Neural cell (in vitro differentiated cells): ENCODE results near the gene AMY2B. TPM values are rescaled to one million over a fixed set of nuclear protein-coding genes. Genes with fewer than 3 reads are reported as not detected.

Experiments used
- H2AFZ ChIP-seq: fragments of 200-600, 300-800 bp; sonication (generic), shearing (Covaris generic); 2 replicates; pipeline ENCODE4 v1.6.0; 2014; ENCODE audit warnings: low read depth, mild to moderate bottlenecking, antibody characterized with exemption, low read length, moderate library complexity
- H3F3A ChIP-seq: fragments of 200-600 bp; shearing (Covaris generic); 2 replicates; pipeline ENCODE4 v1.6.1; 2016; ENCODE audit warnings: mild to moderate bottlenecking, moderate library complexity, mixed read lengths, antibody characterized with exemption, low read length; ENCODE audit not compliant: insufficient read depth, poor library complexity, severe bottlenecking
- H3K27ac ChIP-seq: fragments of 200-600, 300-800 bp; sonication (generic), shearing (Covaris generic); 2 replicates; pipeline ENCODE4 v1.5.1; 2014; ENCODE audit warnings: mild to moderate bottlenecking, low read length, moderate library complexity
- H3K27me3 ChIP-seq: fragments of 300-800, 200-600 bp; sonication (generic), shearing (Covaris generic); 2 replicates; pipeline ENCODE4 v1.6.0; 2014; ENCODE audit warnings: mild to moderate bottlenecking, low read depth, low read length, moderate library complexity; ENCODE audit not compliant: insufficient read depth
- H3K36me3 ChIP-seq: fragments of 300-800, 200-600 bp; sonication (generic), shearing (Covaris generic); 2 replicates; pipeline ENCODE4 v1.5.1; 2014; ENCODE audit warnings: mild to moderate bottlenecking, antibody characterized with exemption, low read length, moderate library complexity; ENCODE audit not compliant: insufficient read depth
- H3K4me2 ChIP-seq: fragments of 300-800, 200-600 bp; sonication (generic), shearing (Covaris generic); 2 replicates; pipeline ENCODE4 v1.6.0; 2014; ENCODE audit warnings: mild to moderate bottlenecking, low read length
- H3K4me3 ChIP-seq: fragments of 300-800, 200-600 bp; sonication (generic), shearing (Covaris generic); 2 replicates; pipeline ENCODE4 v1.5.1; 2014; ENCODE audit warnings: mild to moderate bottlenecking, low read length, moderate library complexity
- H3K79me2 ChIP-seq: fragments of 200-600 bp; shearing (Covaris generic); replicated peaks from 2 replicates; pipeline ENCODE4 v1.6.0; 2014; ENCODE audit warnings: mild to moderate bottlenecking, low read length, moderate library complexity; ENCODE audit not compliant: insufficient read depth
- H3K9ac ChIP-seq: fragments of 300-800, 200-600 bp; sonication (generic), shearing (Covaris generic); 2 replicates; pipeline ENCODE4 v1.6.1; 2016; ENCODE audit warnings: mild to moderate bottlenecking, low read length, mixed read lengths
- H3K9me2 ChIP-seq: fragments of 200-600 bp; shearing (Covaris generic); 2 replicates; pipeline ENCODE4 v1.6.1; 2016; ENCODE audit warnings: mild to moderate bottlenecking, low read length, mixed read lengths; ENCODE audit not compliant: insufficient read depth
- H3K9me3 ChIP-seq: fragments of 200-600, 300-800 bp; sonication (generic), shearing (Covaris generic); 2 replicates; pipeline ENCODE4 v1.6.1; 2016; ENCODE audit warnings: mild to moderate bottlenecking, mixed run types, low read length, moderate library complexity, mixed read lengths
- H4K20me1 ChIP-seq: fragments of 200-600 bp; shearing (Covaris generic); 2 replicates; pipeline ENCODE4 v1.6.1; 2016; ENCODE audit warnings: mild to moderate bottlenecking, mixed run types; ENCODE audit not compliant: insufficient read depth
- CTCF ChIP-seq: fragments of 450-650 bp; IDR thresholded peaks from 2 replicates; pipeline ENCODE4 v1.5.1; 2014; ENCODE audit warnings: antibody characterized with exemption, mild to moderate bottlenecking, moderate library complexity; ENCODE audit not compliant: poor library complexity, severe bottlenecking
- EP300 ChIP-seq: fragments of 450-650 bp; conservative IDR thresholded peaks from 2 replicates; pipeline ENCODE4 v1.6.1; 2014; ENCODE audit warnings: antibody characterized with exemption, mild to moderate bottlenecking, moderate library complexity; ENCODE audit not compliant: poor library complexity, severe bottlenecking
- EZH2 ChIP-seq: fragments of 200-600, 300-800 bp; shearing (Covaris generic), sonication (generic); IDR thresholded peaks from 2 replicates; pipeline ENCODE4 v1.6.1; 2014; ENCODE audit warnings: antibody characterized with exemption, low read length, borderline replicate concordance, mild to moderate bottlenecking; ENCODE audit not compliant: insufficient read depth, poor library complexity, severe bottlenecking
- MXI1 ChIP-seq: fragments of 450-650 bp; conservative IDR thresholded peaks from 2 replicates; pipeline ENCODE4 v1.6.1; 2014; ENCODE audit warnings: antibody characterized with exemption, mild to moderate bottlenecking; ENCODE audit not compliant: poor library complexity, severe bottlenecking
- POLR2AphosphoS5 ChIP-seq: IDR thresholded peaks from 2 replicates; pipeline ENCODE4 v1.6.1; 2012
- RAD21 ChIP-seq: fragments of 450-650 bp; conservative IDR thresholded peaks from 2 replicates; pipeline ENCODE4 v1.6.1; 2014; ENCODE audit warnings: antibody characterized with exemption, mild to moderate bottlenecking, moderate library complexity
- REST ChIP-seq: IDR thresholded peaks from 2 replicates; pipeline ENCODE4 v1.6.1; 2012; ENCODE audit warnings: borderline replicate concordance
- SMC3 ChIP-seq: fragments of 450-650 bp; conservative IDR thresholded peaks from 2 replicates; pipeline ENCODE4 v1.6.1; 2014; ENCODE audit warnings: antibody characterized with exemption, mild to moderate bottlenecking, moderate library complexity; ENCODE audit not compliant: poor library complexity
- TAF1 ChIP-seq: IDR thresholded peaks from 2 replicates; pipeline ENCODE4 v1.6.1; 2012; ENCODE audit warnings: low read depth
- polyA plus RNA-seq: library from polyadenylated mRNA; depleted of rRNA; stranded (reverse); fragments of >200 nt; gene quantifications from 2 replicates; pipeline ENCODE4 v1.2.3, GENCODE V29; 2014

Gene AMY2B
- polyA plus RNA-seq, 1 donor from 2014 or later, result 48.1 TPM

- no peaks in the 10 kb centered on the region for H3K9me3 ChIP-seq
- H3K9ac ChIP-seq, result peak within 1 kb of the TSS; percentile 80
- peak within 1 kb of the TSS; percentile 90 for H3K27ac ChIP-seq
- peaks cover 32% of the 10 kb centered on the region for H3K79me2 ChIP-seq
- no peaks in the 10 kb centered on the region for H3K27me3 ChIP-seq
- H3F3A ChIP-seq, result peaks cover 9% of the 10 kb centered on the region
- H2AFZ ChIP-seq, result peak within 1 kb of the TSS; percentile 98
- no peaks in the 10 kb centered on the region for H4K20me1 ChIP-seq
- peak; percentile 37 for TF ChIP-seq REST
- TF ChIP-seq RAD21, result peak; percentile 56
- peak; percentile 72 for TF ChIP-seq POLR2AphosphoS5
- no peak for TF ChIP-seq EP300
- peak; percentile 47 for TF ChIP-seq CTCF
- peak; percentile 75 for TF ChIP-seq MXI1
- TF ChIP-seq EZH2, result no peak
- TF ChIP-seq TAF1, result no peak
- peak; percentile 56 for TF ChIP-seq SMC3
- H3K36me3 ChIP-seq, result peaks cover 9% of the 10 kb centered on the region
- H3K4me3 ChIP-seq, result peak within 1 kb of the TSS; percentile 90
- H3K9me2 ChIP-seq, result no peaks in the 10 kb centered on the region
- peak within 1 kb of the TSS; percentile 94 for H3K4me2 ChIP-seq
Observed at GRCh38 chr1:103525607-103526507, 45.5 kb upstream of the AMY2B start, which contains the start of gene RNPC3. Gene RNPC3, plus strand, starts transcription at chr1:103525699. Its CDS starts 372 bp downstream, at chr1:103526071.

GRCh38 chr1:103527331-103527730 lies 44.1 kb upstream of the AMY2B start:
- Histone ChIP-seq H3K27ac (no peak overlapping the region), H3K4me2 (peak overlapping the region; percentile 94), H3K27me3 (no peaks in the 10 kb centered on the region), H3K9me3 (no peaks in the 10 kb centered on the region), H3K9ac (no peak overlapping the region), H2AFZ (no peak overlapping the region), H3F3A (peaks cover 9% of the 10 kb centered on the region), H3K79me2 (peaks cover 35% of the 10 kb centered on the region), H3K36me3 (peaks cover 9% of the 10 kb centered on the region), H3K9me2 (no peaks in the 10 kb centered on the region), H4K20me1 (no peaks in the 10 kb centered on the region), H3K4me3 (peak overlapping the region; percentile 90)
- TF ChIP-seq CTCF (no peak), EZH2 (no peak), MXI1 (no peak), REST (no peak), TAF1 (no peak), SMC3 (no peak), POLR2AphosphoS5 (no peak), RAD21 (no peak), EP300 (no peak)
